GM21723 (cell line): ENCODE measurements around the gene RFX1.
"Not testable (repeated sequence)": the region's sequence is repeated elsewhere in the genome, so short reads cannot be mapped to it uniquely, and the experiment has no call there.

Experiments
- ATAC-seq: cut with Tn5 transposase; IDR thresholded peaks from one replicate; pipeline ENCODE4 v1.9.1; 2021; ENCODE audit warnings: mild to moderate bottlenecking, moderate library complexity; ENCODE audit not compliant: unreplicated experiment

The RFX1 gene

GRCh38 chr19:13938301-13939064, 67.6 kb downstream of the RFX1 start, which contains the start of gene PODNL1:
Gene PODNL1 (minus strand): TSS chr19:13938417. CDS start chr19:13938181, 236 bp downstream.
- no peak for ATAC-seq

DNA sequence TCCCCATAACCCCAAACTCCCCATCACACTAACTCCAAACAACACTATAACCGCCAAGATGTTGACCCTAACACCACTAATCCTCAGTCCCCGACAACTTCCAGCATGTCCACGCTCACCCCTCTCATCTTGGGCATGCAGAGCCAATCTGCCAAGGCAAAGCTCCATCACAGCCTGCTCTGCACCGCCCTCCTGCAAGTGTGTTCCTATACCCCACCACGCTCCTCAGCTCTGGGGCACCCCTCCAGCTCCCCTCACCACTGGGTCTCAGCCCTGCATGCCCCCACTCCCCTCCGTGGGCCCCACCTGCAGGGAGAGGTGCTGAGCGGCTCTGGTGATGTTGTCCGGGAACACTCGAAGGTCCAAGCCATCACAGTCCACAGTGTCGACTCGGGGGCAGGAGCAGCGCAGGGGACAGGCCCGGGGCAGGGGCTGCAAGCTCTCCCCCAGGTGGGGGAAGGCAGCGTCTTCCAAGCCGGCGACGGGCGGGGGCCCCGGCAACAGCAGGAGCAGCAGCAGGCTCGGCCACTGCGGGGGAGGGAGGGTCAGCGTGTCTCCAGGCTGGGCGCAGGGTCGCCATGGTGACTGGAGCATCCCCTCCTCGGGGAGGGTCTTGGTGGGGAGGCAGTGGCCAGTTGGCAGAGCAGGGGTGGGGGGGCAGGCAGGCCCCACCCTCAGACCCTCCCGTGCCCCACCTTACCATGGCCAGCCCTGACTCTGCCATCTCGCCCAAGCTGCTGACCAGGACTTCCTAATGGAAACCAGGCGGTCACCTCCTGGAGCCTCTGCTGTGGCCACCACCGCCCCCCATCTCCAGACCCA, 68.4 kb downstream of the RFX1 start:
- no peak for ATAC-seq

DNA sequence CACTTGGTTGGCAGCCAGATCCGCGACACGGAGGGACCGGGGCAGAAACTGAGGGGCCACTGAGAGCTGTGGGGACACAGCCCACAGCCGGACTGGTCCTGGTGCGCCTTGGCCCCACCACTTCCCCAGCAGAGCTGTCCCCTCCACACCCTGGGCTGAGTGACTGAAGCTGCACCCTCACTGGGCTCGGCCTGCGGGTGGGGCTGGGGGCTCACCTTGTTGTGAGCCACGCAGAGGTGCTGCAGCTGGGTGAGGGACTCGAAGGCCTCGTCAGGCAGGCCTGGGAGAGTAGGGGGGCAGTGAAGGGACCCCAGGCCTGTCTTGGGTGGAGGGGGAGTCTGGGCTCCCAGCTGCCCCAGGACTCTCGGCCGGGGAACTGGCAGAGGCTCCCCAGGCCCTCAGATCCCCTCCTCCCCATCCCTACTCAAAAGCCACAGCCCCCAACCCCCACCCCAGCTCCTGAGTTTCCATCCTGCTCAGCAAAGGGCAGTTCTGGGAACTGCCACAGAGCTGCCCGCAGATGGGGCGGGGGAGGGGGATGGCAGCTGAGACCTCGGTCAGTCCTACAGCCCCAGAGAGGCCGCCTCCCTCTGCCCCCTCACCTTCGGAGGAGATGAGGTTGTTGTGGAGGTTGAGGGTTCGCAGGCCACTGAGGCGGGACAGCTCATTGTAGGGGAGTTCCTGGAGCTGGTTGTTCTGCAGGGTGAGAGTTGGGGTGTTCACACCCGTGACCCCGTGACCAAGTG, 70.2 kb downstream of the RFX1 start:
- ATAC-seq: no peak

DNA sequence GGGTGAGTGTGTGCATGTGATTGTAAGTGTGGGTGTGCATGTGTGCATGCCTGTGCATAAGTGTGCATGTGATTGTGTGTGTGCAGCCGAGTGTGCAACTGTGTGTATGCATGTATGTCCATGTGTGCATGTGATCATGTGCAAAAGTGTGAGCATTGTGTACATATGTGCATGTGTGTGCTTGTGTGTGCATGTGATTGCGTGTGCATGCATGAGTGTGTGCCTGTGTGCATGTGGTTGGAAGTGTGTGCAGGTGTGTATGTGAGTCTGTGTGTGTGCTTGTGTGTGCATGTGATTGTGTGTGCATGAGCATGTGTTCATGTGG, 71.4 kb downstream of the RFX1 start:
- no peak for ATAC-seq

- no peak for ATAC-seq
Observed at GRCh38 chr19:13932911-13933393, 73.2 kb downstream of the RFX1 start.

DNA sequence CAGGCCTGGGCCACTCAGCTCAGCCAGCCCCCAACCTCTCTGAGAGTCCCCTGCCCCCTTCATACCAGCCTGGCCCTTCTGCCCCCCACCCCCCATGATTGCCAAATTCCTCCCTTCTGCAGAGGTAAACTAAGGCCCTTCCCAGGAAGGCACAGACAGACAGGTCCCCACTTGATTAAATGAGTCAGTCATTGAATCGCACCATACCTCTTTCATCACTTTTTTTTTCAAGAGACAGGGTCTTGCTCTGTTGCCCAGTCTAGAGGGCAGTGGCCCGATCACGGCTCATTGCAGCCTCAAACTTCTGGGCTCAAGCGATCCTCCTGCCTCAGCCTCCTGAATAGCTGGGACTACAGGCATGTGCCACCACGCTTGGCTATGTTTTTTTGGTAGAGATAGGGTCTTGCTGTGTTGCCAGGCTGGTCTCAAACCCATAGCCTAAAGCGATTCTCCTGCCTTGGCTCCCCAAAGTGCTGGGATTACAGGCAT, 73.9 kb downstream of the RFX1 start:
- no peak for ATAC-seq

GRCh38 chr19:13931391-13932148, 74.5 kb downstream of the RFX1 start:
- no peak for ATAC-seq

GRCh38 chr19:13930402-13930801, 75.7 kb downstream of the RFX1 start:
- no peak for ATAC-seq

GRCh38 chr19:13929956-13930355, 76.2 kb downstream of the RFX1 start:
- ATAC-seq: no peak

DNA sequence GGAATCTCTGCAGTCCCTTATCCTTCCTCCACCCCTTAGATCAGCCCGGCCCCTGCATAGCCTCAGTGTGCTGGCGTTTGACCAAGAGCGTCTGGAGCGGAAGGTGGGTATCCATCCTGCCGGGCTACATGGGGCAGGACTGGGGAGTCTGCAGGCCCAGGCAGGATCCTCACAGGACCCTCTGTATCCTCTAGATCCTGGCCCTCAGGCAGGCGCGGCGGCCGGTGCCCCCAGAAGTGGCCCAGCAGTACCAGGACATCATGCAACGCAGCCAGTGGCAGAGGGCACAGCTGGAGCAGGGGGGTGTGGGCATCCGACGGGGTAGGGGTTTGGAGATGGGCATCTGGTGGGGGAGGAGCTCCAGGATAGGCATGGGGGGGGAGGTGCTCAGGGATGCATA, 76.8 kb downstream of the RFX1 start:
- no peak for ATAC-seq

DNA sequence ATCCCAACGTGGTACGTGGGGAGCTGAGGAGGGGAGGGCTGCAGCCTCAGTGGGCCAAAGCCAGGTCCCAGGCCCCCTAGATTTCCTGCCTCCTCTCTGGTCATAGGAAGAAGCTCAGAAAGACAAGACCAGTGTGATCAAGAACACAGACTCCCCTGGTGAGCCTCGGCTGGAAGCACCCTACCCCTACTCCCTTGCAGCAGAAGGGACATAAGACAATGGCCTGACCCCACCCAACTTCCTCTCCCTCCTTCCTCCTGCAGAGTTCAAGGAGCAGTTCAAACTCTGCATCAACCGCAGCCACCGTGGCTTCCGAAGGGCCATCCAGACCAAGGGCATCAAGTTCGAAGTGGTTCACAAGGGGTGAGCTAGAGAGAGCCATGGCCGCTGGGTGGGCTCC, 79.4 kb downstream of the RFX1 start:
- no peak for ATAC-seq

GRCh38 chr19:13926010-13926409, 80.1 kb downstream of the RFX1 start:
- ATAC-seq: no peak

DNA sequence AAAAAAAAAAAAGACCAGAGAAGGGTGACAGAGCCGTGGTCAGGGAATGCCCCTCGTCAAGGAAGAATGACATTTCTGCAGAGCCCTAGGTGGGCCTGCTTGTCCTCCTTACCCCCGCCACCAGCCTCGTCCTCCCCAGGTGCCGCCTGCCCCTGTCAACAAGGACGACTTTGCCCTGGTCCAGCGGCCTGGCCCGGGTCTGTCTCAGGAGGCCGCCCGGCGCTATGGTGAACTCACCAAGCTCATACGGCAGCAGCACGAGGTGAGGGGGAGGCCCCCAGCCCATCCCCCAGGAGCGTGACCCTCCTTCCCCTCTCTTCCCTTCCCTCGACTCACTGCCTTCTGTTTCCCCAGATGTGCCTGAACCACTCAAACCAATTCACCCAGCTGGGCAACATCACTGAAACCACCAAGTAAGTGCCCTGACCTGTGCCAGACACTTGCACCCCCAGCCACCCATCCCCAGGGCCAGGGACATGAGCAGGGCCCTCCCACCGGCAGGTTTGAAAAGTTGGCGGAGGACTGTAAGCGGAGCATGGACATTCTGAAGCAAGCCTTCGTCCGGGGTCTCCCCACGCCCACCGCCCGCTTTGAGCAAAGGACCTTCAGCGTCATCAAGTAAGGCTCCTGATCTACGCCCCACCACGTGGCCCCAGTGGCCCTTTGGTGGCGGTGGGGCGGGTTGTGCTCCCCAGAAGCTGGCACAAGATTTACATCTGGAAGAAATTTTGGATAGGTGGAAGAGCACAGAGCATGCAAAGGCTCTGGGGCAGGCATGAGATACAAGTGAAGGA, 82.7 kb downstream of the RFX1 start:
- ATAC-seq: no peak

- ATAC-seq: not testable (repeated sequence)
Observed at GRCh38 chr19:13922118-13922517, 84.0 kb downstream of the RFX1 start.

DNA sequence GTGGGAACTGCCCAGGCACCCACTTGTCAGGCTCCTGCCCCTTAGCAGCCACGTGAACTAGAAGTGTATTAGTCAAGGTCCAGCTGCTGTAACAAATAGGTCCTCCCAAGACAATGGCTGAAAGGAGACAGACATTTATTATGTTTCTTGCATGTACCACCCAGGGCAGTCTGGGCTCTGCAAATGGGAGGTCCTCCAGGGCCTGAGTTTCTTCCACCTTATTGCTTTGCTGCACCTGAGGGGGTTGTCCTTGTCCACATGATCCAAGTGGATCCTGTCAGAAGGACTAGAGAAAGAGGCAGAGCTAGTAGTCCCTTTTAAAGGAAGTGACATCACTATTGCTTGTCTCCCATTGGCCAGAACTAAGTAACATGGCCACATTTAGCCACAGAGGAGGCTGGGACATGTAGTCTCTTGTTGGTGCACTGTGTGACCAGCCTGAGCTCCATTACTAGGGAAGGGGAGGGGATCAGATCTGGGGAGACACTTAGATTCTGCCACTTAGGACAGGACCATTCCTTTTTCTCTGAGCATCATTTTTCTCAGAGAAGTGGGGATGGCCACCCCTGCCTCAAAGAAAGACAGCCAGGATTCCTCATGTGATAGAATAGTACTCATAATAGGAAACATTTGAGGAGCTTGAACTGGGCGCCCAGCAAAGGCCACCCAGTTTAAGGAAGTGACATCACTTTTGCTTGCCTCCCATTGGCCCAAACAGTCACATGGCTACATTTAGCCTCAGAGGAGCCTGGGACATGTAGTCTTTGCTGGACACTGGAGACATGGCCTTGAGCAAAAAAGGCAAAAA, 85.0 kb downstream of the RFX1 start:
- no peak for ATAC-seq

DNA sequence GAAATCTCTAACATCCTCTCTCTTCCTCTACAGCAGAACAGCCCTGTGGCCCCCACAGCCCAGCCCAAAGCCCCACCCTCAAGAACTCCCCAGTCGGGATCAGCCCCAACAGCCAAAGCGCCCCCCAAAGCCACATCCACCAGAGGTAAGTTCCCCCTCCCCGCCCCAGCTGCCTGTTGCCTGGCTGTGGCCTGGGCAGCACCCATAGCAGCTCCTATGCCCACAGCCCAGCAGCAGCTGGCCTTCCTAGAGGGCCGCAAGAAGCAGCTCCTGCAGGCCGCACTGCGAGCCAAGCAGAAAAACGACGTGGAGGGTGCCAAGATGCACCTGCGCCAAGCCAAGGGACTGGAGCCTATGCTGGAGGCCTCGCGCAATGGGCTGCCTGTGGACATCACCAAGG, 85.6 kb downstream of the RFX1 start:
- ATAC-seq: no peak

GRCh38 chr19:13918726-13919411, 87.3 kb downstream of the RFX1 start:
- no peak for ATAC-seq

DNA sequence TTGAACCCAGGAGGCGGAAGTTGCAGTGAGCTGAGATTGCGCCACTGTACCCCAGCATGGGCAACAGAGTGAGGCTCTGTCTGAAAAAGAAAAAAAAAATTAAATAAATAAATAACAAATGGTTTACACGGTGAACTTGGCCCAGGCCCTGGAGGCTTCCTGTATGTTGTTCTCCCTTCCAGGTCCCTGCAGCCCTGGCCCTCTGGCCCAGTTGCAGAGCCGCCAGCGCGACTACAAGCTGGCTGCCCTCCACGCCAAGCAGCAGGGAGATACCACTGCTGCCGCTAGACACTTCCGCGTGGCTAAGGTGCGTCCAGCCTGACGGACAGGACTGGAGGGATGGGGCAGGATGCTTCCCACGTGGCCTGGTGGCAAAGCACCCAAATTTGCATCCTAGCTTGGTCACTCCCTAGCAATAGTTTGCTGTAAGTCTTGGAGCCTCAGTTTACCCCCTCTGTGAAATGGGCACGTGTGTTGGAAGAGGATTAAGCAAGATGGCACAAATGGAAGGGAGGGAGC, 88.2 kb downstream of the RFX1 start:
- no peak for ATAC-seq
